HG03558 (cell line): ENCODE data around the gene CPEB2.
"Not testable (repeated sequence)": the region's sequence is repeated elsewhere in the genome, so short reads cannot be mapped to it uniquely, and the experiment has no call there.

Experiments
- ATAC-seq: cut with Tn5 transposase; IDR thresholded peaks from one replicate; pipeline ENCODE4 v1.9.1; 2021; ENCODE audit warnings: moderate number of reproducible peaks; ENCODE audit not compliant: unreplicated experiment; ENCODE audit errors: extremely low read depth

CPEB2 gene

DNA sequence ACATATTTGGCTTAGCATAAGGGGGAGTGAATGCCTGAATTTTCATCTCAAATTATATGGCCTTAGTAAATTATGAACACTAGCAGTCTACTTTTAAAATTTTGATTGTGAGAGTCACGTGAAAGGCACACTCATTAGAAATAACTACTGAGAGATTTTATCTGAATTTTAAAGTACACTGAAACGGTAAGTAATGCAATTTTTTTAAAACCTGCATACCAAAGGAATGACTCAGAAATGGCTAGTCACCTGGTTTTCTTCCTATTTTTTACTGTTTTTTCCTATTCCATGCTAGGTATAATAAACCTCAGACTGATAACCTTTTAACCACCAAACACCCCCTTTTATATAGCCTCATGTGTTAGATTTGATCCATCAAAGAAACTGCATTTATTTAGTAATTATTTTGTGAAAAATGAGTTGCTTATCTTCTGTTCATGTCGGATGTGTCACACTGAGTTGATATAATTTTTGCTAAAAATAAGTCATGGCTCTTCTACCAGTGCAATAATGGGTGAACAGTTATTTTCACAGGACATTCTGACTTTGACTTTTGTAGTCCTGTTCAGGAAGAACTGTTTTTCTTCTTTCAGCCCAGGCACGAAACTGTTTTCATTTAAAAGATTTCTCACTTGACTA lies 40.4 kb downstream of the CPEB2 start:
- no peak for ATAC-seq

DNA sequence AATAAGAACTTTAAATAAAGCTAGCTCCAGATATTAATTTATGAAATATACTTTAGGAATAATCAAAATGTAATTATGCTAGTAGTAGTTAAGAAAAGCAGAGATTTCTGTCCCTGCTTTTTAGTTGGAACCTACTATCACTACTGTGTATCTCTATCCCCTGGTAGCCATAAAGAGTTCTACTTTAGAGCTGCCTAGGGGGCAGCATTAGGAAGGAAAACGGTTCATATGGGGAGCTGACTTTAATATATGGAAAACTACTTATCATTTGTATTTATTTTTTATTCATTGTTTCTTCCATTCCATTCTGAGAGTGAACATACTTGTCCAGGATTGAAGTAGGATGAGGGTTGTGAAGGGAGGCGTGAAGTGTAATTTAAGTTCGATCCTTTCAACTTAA lies 40.9 kb downstream of the CPEB2 start:
- ATAC-seq: no peak

DNA sequence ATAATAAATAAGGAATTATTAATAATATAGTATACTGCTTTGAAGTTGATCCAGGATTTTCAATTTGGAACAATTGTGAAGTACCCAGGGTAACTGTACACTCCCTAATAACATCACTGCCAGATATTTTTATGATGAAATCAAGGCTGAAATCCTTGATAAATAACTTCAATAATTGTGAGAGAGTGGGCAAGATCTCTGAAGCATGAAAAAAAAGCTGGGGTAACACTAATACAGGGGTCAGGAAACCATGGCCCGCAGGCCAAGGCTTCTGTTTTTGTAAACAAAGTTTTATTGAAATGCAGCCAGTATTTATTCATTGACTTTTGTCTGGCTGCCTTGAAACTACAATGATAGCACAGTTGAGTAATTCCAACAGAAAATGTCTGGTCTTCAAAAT lies 41.6 kb downstream of the CPEB2 start:
- ATAC-seq: no peak

DNA sequence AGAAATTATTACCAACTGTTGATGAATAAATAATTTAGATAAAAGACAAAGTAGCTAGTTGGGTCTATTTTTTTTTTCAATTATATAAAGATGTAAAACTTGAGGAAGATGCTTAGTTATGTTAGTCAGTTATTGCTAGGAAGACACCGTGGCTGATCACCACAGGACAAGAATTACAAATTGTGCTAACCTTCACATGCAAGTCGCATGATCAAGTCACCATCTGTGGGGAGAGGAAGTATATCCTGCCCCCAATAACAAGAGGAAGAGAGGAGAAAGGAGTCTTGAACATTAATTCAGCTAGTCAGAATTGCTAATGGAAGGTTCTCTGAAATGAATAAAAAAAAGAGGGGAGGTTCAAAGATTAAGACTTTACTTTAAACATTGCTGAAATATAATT lies 52.3 kb downstream of the CPEB2 start:
- no peak for ATAC-seq

DNA sequence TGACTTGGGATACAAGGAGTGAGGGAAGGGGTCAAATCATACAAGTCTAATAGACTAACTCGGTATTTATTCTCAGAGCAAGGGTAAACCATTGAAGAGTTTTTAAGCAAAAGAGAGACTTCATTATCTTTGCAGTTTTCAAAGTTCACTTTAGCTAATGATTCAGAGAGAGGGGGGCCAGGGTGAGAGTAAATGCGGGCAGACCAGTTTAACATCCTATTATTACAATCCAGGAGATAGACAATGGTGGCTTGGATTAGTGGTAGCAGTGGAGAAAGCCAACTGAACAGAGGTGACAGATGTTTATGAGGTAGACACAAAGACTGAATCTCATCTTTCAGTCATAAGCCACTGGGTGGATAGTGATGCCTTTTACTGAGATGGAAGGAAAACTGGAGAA lies 57.9 kb downstream of the CPEB2 start:
- ATAC-seq: no peak

DNA sequence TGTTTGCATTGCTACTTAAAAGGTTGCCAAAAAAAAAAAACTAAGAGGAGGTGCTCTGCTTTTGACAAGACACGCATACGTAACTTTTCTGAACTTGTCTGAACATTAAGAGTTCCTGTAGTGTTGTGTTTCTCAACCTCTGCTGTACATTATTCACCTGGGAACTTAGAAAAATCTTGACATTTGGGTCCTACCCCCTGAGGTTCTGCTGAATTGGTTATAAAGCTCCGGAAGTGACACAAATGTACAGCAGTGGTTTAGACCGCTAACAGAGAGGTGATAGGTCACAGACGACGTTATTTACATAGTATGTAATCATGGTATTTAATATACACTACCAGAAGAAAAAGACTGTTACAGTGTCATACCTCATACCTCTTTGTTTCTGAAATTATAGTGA lies 61.1 kb downstream of the CPEB2 start:
- no peak for ATAC-seq

DNA sequence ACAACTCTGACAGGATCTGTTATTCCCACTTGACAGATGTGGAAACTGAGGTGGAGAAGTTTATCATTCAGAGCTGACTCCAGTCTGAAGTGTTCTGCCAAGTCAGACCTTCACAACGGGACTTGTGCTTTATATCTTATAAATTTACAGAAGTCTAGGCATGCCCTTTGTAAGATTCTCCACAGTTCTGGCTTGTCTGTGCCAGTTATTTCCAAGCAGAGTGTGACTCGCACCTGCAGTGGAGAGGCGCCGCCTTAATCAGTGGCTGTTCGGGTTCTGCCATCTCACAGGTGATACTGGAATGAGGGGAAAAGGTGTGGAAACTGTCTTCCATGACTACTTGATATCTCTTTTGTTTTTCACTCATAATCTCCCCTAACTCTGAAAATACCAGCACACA lies 63.2 kb downstream of the CPEB2 start:
- no peak for ATAC-seq

DNA sequence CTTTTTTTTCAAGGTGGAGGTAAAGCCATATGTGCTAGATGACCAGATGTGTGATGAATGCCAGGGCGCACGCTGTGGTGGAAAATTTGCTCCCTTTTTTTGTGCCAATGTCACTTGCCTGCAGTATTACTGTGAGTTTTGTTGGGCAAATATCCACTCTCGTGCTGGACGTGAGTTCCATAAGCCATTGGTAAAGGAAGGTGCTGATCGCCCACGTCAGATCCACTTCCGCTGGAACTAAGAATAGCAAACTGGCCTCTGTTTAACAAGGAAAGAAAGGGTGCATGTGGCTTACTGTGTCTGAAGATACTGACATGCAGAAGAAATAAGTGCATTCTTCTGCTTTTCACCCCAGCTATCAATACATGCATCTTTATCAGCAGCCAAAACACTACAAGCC lies 63.9 kb downstream of the CPEB2 start:
- no peak for ATAC-seq

DNA sequence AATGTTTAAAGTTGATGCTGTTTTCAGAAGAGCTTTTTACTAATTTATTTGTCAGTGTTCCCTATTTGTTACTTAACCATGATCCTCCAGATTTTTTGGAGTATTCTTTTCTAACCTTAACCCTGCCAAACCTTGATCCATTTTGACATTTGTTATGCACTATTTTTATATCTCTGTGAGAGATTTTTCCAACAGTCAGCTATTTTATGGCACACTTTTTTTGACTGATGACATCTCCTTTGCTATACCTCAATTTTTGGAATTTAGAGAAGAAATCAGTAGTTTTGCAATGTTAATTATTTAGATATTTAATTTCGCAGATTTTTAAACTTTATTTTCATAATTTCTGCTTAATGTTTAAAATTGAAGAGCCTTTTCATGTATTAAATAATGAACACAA lies 66.0 kb downstream of the CPEB2 start:
- ATAC-seq: no peak

DNA sequence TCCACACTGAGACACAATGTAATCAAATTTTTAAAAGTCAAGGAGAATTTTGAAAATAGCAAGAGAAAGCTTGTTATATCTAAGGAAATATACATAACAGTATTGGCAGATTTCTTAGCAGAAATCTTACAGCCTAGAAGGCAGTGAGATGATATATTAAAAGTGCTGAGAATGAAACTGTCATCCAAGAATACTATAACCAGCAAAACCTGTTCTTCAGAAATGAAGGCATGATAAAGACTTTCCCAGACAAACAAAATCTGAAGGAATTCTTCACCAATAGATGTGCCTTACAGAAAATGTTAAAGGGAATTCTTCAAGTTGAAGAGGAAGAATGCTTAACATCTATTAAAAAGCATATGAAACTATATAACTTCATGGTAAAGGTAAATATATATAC lies 73.6 kb downstream of the CPEB2 start:
- ATAC-seq: no peak

DNA sequence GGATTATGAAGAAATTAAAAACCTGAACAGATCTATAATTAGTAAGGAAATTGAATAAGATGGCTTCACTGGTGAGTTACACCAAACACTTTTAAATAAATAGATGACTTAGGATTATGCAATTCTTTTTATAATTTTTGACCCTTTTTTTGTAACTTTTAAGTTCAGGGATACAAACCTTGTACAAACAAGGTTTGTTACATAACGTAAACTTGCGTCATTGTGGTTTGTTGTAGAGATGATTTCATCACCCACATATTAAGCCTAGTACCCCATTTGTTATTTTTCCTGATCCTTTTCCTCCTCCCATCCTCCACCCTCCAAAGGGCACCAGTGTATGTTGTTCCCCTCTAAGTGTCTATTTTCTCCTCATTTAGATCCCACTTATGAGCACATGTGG lies 75.7 kb downstream of the CPEB2 start:
- no peak for ATAC-seq

DNA sequence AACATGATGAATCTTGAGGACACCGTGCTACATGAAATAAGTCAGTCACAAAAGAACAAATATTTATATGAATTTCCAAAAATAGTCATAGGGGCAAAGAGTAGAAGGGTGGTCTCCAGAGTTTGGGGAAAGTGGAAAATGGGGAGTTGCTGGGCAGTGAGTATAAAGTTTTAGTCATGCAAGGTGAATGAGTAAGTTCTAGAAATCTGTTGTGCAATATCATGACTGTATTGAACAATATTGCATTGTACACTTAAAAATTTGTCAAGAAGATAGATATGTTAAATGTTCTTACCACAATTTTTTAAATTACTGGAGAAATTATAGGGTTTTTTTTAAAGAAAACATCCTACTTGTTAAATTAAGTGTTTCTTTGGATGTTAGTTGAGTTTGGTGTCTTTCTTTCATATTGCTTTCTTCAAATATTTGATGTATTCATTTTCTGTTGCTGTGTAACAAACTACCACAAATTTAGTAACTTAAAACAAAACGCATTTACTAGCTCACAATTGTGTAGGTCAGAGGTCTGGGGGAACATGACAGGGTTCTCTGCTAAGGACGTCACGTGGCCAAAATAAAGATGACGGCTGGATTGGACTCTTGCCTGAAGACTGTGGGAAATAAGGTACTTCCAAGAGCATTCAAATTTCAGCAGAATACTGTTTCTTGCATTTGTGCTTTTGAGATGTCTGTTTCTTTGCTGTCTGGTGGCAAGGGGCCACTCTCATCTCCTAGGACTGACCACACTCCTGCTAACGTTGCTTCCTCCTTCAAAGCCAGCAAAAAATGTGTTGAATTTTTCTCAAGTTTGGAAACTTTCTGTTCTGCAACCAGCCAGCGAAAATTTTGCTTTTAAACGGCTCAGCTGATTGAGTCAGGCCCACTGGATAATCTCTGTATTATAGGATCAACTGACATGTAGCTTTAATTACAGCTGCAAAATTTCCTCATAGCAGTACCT lies 76.7 kb downstream of the CPEB2 start:
- no peak for ATAC-seq

DNA sequence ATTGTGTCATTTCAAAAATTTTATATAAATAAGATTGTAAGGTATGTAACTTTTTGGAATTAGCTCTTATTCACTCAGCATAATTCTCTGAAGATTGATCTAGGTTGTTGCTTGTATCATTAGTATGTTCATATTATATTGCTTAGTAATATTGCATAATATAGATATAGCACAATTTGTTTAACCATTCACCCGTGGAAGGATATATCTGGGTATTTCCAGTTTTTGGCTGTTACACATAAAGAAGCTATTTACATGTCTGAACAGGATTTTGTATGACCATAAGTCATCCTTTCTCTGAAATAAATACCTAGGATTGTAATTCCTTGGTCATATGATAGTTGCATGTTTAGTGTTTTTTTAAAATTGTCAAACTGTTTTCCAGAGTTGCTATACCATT lies 82.5 kb downstream of the CPEB2 start:
- no peak for ATAC-seq

DNA sequence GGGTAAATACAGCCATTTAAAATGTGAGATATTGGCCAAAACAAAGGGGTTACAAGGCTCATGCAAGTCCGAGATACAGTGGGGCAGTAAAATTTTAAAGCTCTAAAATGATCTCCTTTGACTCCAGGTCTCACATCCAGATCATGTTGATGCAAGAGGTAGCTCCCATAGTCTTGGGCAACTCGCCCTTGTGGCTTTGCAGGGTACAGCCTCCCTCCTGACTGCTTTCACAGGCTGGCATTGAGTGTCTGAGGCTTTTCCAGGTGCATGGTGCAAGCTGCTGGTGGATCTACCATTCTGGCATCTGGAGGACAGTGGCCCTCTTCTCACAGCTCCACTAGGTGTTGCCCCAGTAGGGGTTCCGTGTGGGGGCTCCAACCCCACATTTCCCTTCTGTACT lies 83.5 kb downstream of the CPEB2 start:
- ATAC-seq: not testable (repeated sequence)

DNA sequence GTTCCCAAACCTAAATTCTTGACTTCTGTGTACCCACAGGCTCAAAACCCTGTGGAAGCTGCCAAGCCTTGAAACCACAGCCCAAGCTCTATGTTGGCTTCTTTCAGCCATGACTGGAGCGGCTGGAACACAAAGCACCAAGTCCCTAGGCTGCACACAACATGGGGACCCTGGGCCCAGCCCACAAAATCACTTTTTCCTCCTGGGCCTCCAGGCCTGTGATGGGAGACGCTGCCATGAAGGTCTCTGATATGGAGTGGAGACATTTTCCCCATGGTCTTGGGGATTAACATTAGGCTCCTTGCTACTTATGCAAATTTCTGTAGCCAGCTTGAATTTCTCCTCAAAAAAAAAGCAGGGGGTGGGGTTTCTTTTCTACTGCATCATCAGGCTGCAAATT lies 84.0 kb downstream of the CPEB2 start:
- ATAC-seq: not testable (repeated sequence)

DNA sequence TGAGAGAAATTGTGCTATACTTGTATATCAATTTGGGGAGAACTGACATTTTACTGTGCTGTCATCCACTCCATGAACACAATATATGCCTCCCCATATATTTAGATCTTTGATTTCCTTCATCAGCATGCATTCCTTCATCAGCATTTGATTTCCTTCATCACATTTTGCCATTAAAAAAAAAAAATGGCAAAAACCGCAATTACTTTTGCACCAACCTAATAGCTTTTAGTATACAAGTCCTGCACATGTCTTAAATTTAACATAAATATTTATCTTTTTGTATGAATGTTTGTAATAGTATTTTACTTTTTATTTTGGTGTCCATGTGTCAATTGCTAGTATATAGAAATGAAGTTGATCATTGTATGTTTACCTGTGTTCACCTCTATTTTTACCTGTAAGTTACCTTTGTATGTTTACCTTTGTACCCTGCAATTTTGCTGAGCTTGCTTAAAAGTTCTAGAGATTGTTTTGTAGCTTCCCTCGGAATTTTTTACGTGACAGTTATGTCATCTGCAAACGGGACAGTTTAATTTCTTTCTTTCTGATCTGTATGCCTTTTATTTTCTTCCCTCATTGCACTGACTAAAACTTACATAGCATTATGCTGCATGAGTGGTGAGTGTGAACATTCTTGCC lies 86.2 kb downstream of the CPEB2 start:
- no peak for ATAC-seq

DNA sequence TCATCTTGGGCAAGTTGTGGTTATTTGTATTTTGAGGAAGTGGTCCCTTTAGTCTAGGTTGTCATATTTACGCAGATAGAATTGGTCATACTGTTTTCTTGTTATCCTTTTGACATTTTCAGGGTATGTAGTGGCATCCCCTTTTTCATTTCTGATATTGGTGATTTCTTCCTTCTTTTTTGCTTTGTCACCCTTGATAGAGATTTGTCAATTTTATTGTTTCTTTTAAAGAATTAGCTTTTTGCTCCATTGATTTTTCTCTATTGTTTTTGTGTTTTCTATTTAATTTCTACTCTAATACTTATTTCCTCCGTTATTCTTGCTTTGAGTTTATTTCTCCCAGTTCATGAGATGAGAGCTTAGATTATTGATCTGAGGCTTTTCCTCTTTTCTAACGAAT lies 87.7 kb downstream of the CPEB2 start:
- no peak for ATAC-seq

DNA sequence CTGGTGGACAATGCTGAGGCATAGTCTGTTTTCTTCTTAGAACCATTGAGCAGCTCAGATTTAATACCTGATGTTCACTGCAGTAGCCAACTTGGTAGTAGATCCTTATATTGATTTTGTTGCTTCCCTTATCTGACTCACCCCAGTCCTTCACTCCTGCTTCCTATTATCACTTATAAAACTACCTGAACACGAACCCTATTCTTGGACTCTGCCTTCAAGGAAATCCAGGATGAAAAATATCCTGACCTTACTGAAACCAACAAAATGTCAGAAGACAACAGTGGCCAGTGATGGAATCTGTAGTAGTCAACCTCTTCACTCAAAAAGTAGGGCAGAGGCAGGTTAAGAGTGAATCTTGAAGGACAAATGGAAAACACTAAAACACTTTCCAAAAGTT lies 98.1 kb downstream of the CPEB2 start:
- ATAC-seq: no peak

DNA sequence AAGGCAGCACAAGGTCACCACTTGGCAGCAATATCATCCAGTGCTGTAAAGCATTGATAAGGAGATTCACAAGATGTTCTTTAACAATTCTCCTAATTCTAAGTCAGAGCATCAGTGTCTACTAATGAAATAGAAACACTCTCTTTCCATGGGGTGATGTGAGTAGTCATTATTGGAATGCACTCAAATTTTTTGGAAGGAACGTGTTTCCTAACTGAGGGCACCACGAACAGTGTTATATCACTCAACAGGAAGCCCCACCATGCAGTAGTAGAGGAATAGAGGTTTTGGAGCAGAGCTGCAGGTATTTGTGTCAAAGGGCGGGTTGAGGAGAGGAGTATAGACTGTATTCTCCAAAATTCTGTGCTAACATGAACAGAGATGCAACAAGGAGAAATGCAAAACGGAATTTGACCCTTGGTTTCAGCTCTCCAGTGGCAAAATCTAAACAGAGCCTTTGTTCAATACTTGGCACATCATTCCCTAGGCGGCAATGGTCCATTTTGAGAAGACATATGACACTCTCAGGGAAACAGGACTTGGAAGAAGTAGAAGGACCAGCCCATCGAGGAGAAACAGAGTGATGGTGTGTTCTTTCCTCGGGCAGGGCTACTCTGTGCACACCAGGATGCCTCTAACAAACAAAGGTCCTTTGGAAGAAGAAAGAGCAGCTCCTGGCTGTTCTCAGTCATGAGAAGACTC lies 98.9 kb downstream of the CPEB2 start:
- no peak for ATAC-seq

DNA sequence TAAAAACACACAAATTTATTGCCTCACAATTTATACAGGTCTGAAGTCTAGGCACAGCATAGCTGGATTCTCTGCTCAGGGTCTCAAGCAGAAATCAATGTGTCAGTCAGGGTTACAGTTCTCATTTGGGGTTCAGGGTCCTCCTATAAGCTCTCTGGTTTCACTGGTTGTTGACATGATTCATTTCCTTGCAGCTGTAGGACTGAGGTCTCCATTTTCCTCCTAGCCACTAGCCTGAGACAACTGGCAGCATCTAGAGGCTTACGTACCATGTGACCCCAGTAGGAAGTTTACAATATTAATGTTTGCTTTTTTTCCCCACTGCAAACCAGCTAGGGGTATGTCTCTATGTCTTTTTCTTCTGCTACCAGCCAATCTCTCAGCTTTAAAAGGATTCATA lies 102.5 kb downstream of the CPEB2 start:
- ATAC-seq: no peak

DNA sequence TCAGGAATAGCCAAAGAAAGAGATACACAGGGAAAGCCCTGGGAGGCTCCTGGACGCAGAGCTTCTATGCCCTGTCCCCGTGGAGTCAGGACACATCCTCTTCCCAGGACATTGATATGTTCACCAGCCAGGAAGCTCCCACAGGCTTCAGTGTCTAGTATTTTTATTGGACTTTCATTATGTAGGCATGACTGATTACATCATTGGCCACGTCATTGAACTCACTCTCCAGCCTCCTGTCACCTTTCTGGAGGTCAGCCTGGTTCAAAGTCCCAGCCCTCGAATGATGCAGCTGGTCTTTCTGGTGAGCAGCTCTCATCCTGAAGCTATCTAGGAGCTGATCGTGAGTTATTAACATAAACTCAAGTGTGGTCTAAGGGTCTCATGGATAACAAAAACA lies 104.1 kb downstream of the CPEB2 start:
- ATAC-seq: no peak
